Mesenchymal stem cell (in vitro differentiated cells and primary cell): ENCODE measurements around the gene TP53INP2.
A peak's percentile ranks its signal among the peaks of the same experiment; 100 is the strongest.

Source experiments
- DNase-seq: peaks from one replicate; pipeline ENCODE4 v3.0.0-alpha.2; 2013
- H2AFZ ChIP-seq: one replicate; pipeline ENCODE4 v1.6.1; 2013; ENCODE audit warnings: low read depth, mild to moderate bottlenecking, control low read depth, inconsistent platforms, low read length, moderate library complexity
- H2AK5ac ChIP-seq: 2 replicates; pipeline ENCODE4 v1.6.1; 2013; ENCODE audit warnings: low read length, moderate library complexity, mild to moderate bottlenecking, inconsistent platforms; ENCODE audit not compliant: severe bottlenecking
- H2BK120ac ChIP-seq: one replicate; pipeline ENCODE4 v1.6.1; 2013; ENCODE audit warnings: low read depth, mild to moderate bottlenecking, inconsistent platforms, low read length, moderate library complexity
- H2BK12ac ChIP-seq, 2 experiments: one replicate each; pipeline ENCODE4 v1.6.1; 2013; ENCODE audit warnings: inconsistent platforms in 2 of 2, low read length in 2 of 2, mild to moderate bottlenecking in 2 of 2, moderate library complexity in 2 of 2, control low read depth in 1 of 2
- H2BK15ac ChIP-seq: one replicate; pipeline ENCODE4 v1.6.1; 2013; ENCODE audit warnings: mild to moderate bottlenecking, low read depth, inconsistent platforms; ENCODE audit not compliant: poor library complexity, severe bottlenecking
- H2BK5ac ChIP-seq: 2 replicates; pipeline ENCODE4 v1.6.1; 2013; ENCODE audit warnings: low read depth, mild to moderate bottlenecking, low read length, control low read depth, inconsistent platforms; ENCODE audit not compliant: poor library complexity, severe bottlenecking
- H3K14ac ChIP-seq, 2 experiments: one replicate each; pipeline ENCODE4 v1.6.1; 2013; ENCODE audit warnings: inconsistent platforms in 2 of 2, low read length in 2 of 2, control low read depth in 1 of 2, mild to moderate bottlenecking in 1 of 2, moderate library complexity in 1 of 2
- H3K18ac ChIP-seq, 2 experiments: one replicate each; pipeline ENCODE4 v1.6.1; 2013; ENCODE audit warnings: inconsistent platforms in 2 of 2, low read length in 2 of 2, control low read depth in 1 of 2, low read depth in 1 of 2, mild to moderate bottlenecking in 1 of 2
- H3K23ac ChIP-seq, 2 experiments: one replicate each; pipeline ENCODE4 v1.6.1; 2013; ENCODE audit warnings: inconsistent platforms in 2 of 2, low read length in 2 of 2, mild to moderate bottlenecking in 2 of 2, moderate library complexity in 2 of 2, control low read depth in 1 of 2
- H3K27ac ChIP-seq: 2 replicates; pipeline ENCODE4 v1.5.1; 2013; ENCODE audit warnings: mild to moderate bottlenecking, moderate library complexity, low read length, control low read depth, inconsistent platforms; ENCODE audit not compliant: poor library complexity, severe bottlenecking
- H3K27me3 ChIP-seq, 2 experiments: 2 replicates each; pipeline versions ENCODE4 v1.6.1 to v1.7.0; 2013; ENCODE audit warnings: low read length in 2 of 2, mild to moderate bottlenecking in 2 of 2, moderate library complexity in 2 of 2, control low read depth in 1 of 2, inconsistent platforms in 1 of 2; ENCODE audit not compliant: control insufficient read depth in 1 of 2, insufficient read depth in 1 of 2
- H3K36me3 ChIP-seq, 2 experiments: 2 replicates each; pipeline versions ENCODE4 v1.6.1 to v1.7.0; 2013; ENCODE audit warnings: low read length in 2 of 2, control low read depth in 1 of 2, inconsistent platforms in 1 of 2, low read depth in 1 of 2, mild to moderate bottlenecking in 1 of 2; ENCODE audit not compliant: insufficient read depth in 2 of 2, control insufficient read depth in 1 of 2
- H3K4ac ChIP-seq, 2 experiments: one replicate each; pipeline ENCODE4 v1.6.1; 2013; ENCODE audit warnings: inconsistent platforms in 2 of 2, low read length in 2 of 2, mild to moderate bottlenecking in 2 of 2, moderate library complexity in 2 of 2, control low read depth in 1 of 2, low read depth in 1 of 2
- H3K4me1 ChIP-seq: 2 replicates; pipeline ENCODE4 v1.6.1; 2013; ENCODE audit warnings: low read depth, low read length, control low read depth; ENCODE audit not compliant: control insufficient read depth, insufficient read depth
- H3K4me2 ChIP-seq: 2 replicates; pipeline ENCODE4 v1.6.1; 2013; ENCODE audit warnings: low read length, mild to moderate bottlenecking, inconsistent platforms; ENCODE audit not compliant: poor library complexity, severe bottlenecking
- H3K4me3 ChIP-seq, 2 experiments: 2 replicates each; pipeline versions ENCODE4 v1.5.1 to v1.7.0; 2013; ENCODE audit warnings: low read length in 2 of 2, mild to moderate bottlenecking in 2 of 2, control low read depth in 1 of 2, low read depth in 1 of 2; ENCODE audit not compliant: insufficient read depth in 1 of 2
- H3K79me1 ChIP-seq: replicated peaks from 2 replicates; pipeline ENCODE4 v1.6.1; 2013; ENCODE audit warnings: mild to moderate bottlenecking, control low read depth, low read length, inconsistent platforms; ENCODE audit not compliant: poor library complexity, severe bottlenecking
- H3K9ac ChIP-seq: 2 replicates; pipeline ENCODE4 v1.7.0; 2013; ENCODE audit warnings: mild to moderate bottlenecking, low read length, moderate library complexity
- H3K9me3 ChIP-seq: 2 replicates; pipeline ENCODE4 v1.7.0; 2013; ENCODE audit warnings: mild to moderate bottlenecking, low read length; ENCODE audit not compliant: control insufficient read depth
- H4K8ac ChIP-seq: one replicate; pipeline ENCODE4 v1.6.1; 2013; ENCODE audit warnings: inconsistent platforms, mild to moderate bottlenecking, low read length, moderate library complexity
- H4K91ac ChIP-seq: one replicate; pipeline ENCODE4 v1.6.1; 2013; ENCODE audit warnings: mild to moderate bottlenecking, low read length, inconsistent platforms
- WGBS: methylation state at CpG from one replicate; pipeline ENCODE4 v1.1.7; 2013; ENCODE audit warnings: mixed read lengths; 5-methylcytosine and 5-hydroxymethylcytosine counted together

TP53INP2 gene

GRCh38 chr20:34743039-34743438 is 38.9 kb downstream of the TP53INP2 start:
- H3K27ac ChIP-seq = no peak overlapping the region
- no peak overlapping the region for H3K23ac ChIP-seq
- no peak overlapping the region for H3K4me2 ChIP-seq
- peaks cover 6% of the 10 kb centered on the region for H3K79me1 ChIP-seq
- H2AK5ac ChIP-seq = no peak overlapping the region
- H3K4me1 ChIP-seq = no peaks in the 10 kb centered on the region
- H3K4me3 ChIP-seq = no peak overlapping the region
- no peak overlapping the region for H2BK12ac ChIP-seq
- H4K91ac ChIP-seq = peak overlapping the region; percentile 20
- no peaks in the 10 kb centered on the region for H3K9me3 ChIP-seq
- H3K27me3 ChIP-seq = no peaks in the 10 kb centered on the region
- 100% methylated on average over 1 of the region's 1 CpG for WGBS
- H3K9ac ChIP-seq = no peak overlapping the region
- peaks cover 39 to 99% of the 10 kb centered on the region in 2 experiments for H3K36me3 ChIP-seq
- H2BK5ac ChIP-seq = no peak overlapping the region
- H3K4ac ChIP-seq = no peak overlapping the region
- H3K18ac ChIP-seq = no peak overlapping the region
- no peak overlapping the region for H2AFZ ChIP-seq
- no peak for DNase-seq
- H2BK15ac ChIP-seq = no peak overlapping the region
- H2BK120ac ChIP-seq = no peak overlapping the region
- H3K14ac ChIP-seq = no peak overlapping the region
- H4K8ac ChIP-seq = no peak overlapping the region

DNA sequence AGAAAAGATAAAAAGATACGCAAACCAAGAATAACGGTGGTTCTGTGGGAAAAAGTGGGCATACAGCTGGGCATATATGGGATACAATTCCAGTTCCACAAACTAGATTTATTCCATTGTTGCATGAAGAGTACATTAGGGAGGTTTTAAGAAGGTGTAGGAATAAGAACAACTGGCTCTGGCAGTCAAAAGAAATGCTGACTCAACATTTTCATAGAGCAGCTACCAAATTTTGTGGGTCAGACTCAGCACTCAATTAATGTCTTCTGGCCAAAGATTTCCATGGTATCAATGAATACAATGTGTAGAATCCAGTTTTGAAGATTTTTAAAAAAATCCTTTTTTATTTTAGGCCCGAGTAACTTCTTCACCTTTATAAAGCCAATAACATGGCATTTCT is 40.2 kb downstream of the TP53INP2 start:
- WGBS = 100% methylated on average over 3 of the region's 3 CpGs
- H3K27me3 ChIP-seq = no peaks in the 10 kb centered on the region
- H2AK5ac ChIP-seq = no peak overlapping the region
- no peaks in the 10 kb centered on the region for H3K9me3 ChIP-seq
- DNase-seq = no peak
- no peak overlapping the region for H3K23ac ChIP-seq
- H2BK12ac ChIP-seq = no peak overlapping the region
- H4K8ac ChIP-seq = no peak overlapping the region
- no peak overlapping the region for H2BK5ac ChIP-seq
- no peak overlapping the region for H3K9ac ChIP-seq
- H3K18ac ChIP-seq = no peak overlapping the region
- H2AFZ ChIP-seq = no peak overlapping the region
- no peak overlapping the region for H3K27ac ChIP-seq
- no peak overlapping the region for H3K14ac ChIP-seq
- H2BK15ac ChIP-seq = no peak overlapping the region
- H4K91ac ChIP-seq = no peak overlapping the region
- H3K36me3 ChIP-seq = peaks cover 40 to 99% of the 10 kb centered on the region in 2 experiments
- no peak overlapping the region for H2BK120ac ChIP-seq
- H3K4me2 ChIP-seq = no peak overlapping the region
- no peak overlapping the region for H3K4me3 ChIP-seq
- no peaks in the 10 kb centered on the region for H3K4me1 ChIP-seq
- peaks cover 6% of the 10 kb centered on the region for H3K79me1 ChIP-seq
- no peak overlapping the region for H3K4ac ChIP-seq

GRCh38 chr20:34744847-34745246 is 40.7 kb downstream of the TP53INP2 start:
- Histone ChIP-seq H3K9me3 (no peaks in the 10 kb centered on the region), H3K4me1 (no peaks in the 10 kb centered on the region), H2BK120ac (no peak overlapping the region), H3K9ac (no peak overlapping the region), H2BK12ac (no peak overlapping the region), H3K36me3 (peaks cover 43 to 99% of the 10 kb centered on the region in 2 experiments), H3K4ac (no peak overlapping the region), H3K27me3 (no peaks in the 10 kb centered on the region), H3K23ac (no peak overlapping the region), H2BK5ac (no peak overlapping the region), H2AK5ac (no peak overlapping the region), H2BK15ac (no peak overlapping the region), H2AFZ (no peak overlapping the region), H3K14ac (no peak overlapping the region), H3K18ac (no peak overlapping the region), H4K91ac (no peak overlapping the region), H3K4me2 (no peak overlapping the region), H3K4me3 (no peak overlapping the region), H4K8ac (no peak overlapping the region), H3K27ac (no peak overlapping the region), H3K79me1 (peaks cover 11% of the 10 kb centered on the region)
- WGBS = no CpG with 5 or more reads among the region's 1 CpG
- DNase-seq = no peak

DNA sequence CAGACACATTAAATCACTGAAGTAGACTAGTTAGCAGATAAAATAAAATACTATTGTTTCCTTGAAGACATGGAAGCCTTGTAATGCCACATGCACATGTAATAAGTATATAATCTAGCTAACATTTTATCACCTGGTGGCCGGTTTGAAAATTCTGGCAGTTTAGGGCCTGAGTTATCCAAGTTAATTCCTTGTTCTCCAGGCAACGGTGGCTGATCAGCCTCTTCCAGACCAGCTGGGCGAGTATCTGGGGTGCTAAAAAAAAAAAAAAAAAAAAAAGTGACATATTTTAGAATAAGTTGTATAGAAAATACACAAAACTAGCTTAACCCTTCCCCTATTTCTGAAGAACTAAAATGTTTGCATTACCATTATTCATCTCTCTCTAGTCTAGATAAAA is 42.5 kb downstream of the TP53INP2 start:
- Histone ChIP-seq H3K4me3 (no peak overlapping the region), H3K36me3 (peaks cover 32 to 96% of the 10 kb centered on the region in 2 experiments), H3K14ac (no peak overlapping the region), H2BK12ac (no peak overlapping the region), H4K91ac (no peak overlapping the region), H3K4me1 (no peaks in the 10 kb centered on the region), H2BK5ac (no peak overlapping the region), H2AFZ (no peak overlapping the region), H3K9ac (no peak overlapping the region), H4K8ac (no peak overlapping the region), H3K4ac (no peak overlapping the region), H3K4me2 (no peak overlapping the region), H3K18ac (no peak overlapping the region), H2AK5ac (no peak overlapping the region), H2BK120ac (no peak overlapping the region), H3K27ac (no peak overlapping the region), H3K79me1 (peaks cover 12% of the 10 kb centered on the region), H2BK15ac (no peak overlapping the region), H3K23ac (no peak overlapping the region), H3K27me3 (no peaks in the 10 kb centered on the region), H3K9me3 (no peaks in the 10 kb centered on the region)
- DNase-seq = no peak
- 96% methylated on average over 2 of the region's 3 CpGs for WGBS
